GM23338 (cell line): ENCODE measurements around the gene CCL4L2. TPM values are rescaled to one million over a fixed set of nuclear protein-coding genes. Genes with fewer than 3 reads are reported as not detected.
"Not testable (repeated sequence)": the region's sequence is repeated elsewhere in the genome, so short reads cannot be mapped to it uniquely, and the experiment has no call there.

Experiments
- ATAC-seq: fragments of 200-7000 bp; cut with Tn5 transposase; 3 replicates; pipeline ENCODE4 v1.9.1; 2020
- DNase-seq: peaks from one replicate; pipeline ENCODE4 v3.0.0-alpha.2; 2015; ENCODE audit warnings: low spot score
- H2AFZ ChIP-seq: fragments of 200-600 bp; sonication (generic); 2 replicates; pipeline ENCODE4 v1.8.0; 2016; ENCODE audit warnings: antibody characterized with exemption, mild to moderate bottlenecking, moderate library complexity
- H3F3A ChIP-seq: fragments of 200-600 bp; sonication (generic); replicated peaks from 2 replicates; pipeline ENCODE4 v1.8.0; 2017; ENCODE audit warnings: antibody characterized with exemption, mixed run types, low read depth
- H3K27ac ChIP-seq: fragments of 200-600 bp; sonication (generic); 2 replicates; pipeline ENCODE4 v1.6.1; 2016; ENCODE audit warnings: low read depth
- H3K27me3 ChIP-seq: fragments of 200-600 bp; sonication (generic); 2 replicates; pipeline ENCODE4 v1.8.0; 2016; ENCODE audit warnings: mild to moderate bottlenecking, mixed run types, moderate library complexity; ENCODE audit not compliant: insufficient read depth
- H3K36me3 ChIP-seq: fragments of 200-600 bp; sonication (generic); 2 replicates; pipeline ENCODE4 v1.8.0; 2016; ENCODE audit warnings: mild to moderate bottlenecking; ENCODE audit not compliant: insufficient read depth
- H3K4me1 ChIP-seq: fragments of 200-600 bp; sonication (generic); 2 replicates; pipeline ENCODE4 v1.8.0; 2016; ENCODE audit warnings: mild to moderate bottlenecking, moderate library complexity; ENCODE audit not compliant: insufficient read depth
- H3K4me2 ChIP-seq: fragments of 200-600 bp; sonication (generic); 2 replicates; pipeline ENCODE4 v1.7.1; 2017; ENCODE audit warnings: mixed run types
- H3K4me3 ChIP-seq: fragments of 200-600 bp; sonication (generic); 2 replicates; pipeline ENCODE4 v1.6.1; 2016; ENCODE audit warnings: mixed run types
- H3K79me2 ChIP-seq: fragments of 200-600 bp; sonication (generic); replicated peaks from 2 replicates; pipeline ENCODE4 v1.8.0; 2017; ENCODE audit warnings: mild to moderate bottlenecking; ENCODE audit not compliant: insufficient read depth
- H3K9me2 ChIP-seq: fragments of 200-600 bp; sonication (generic); 2 replicates; pipeline ENCODE4 v1.8.0; 2017; ENCODE audit not compliant: insufficient read depth
- H4K20me1 ChIP-seq: fragments of 200-600 bp; sonication (generic); replicated peaks from 2 replicates; pipeline ENCODE4 v1.8.0; 2017; ENCODE audit warnings: mild to moderate bottlenecking; ENCODE audit not compliant: insufficient read depth
- H3K27ac Mint-ChIP-seq: 2 replicates; pipeline ENCODE4 v1.8.0; 2020; ENCODE audit warnings: inconsistent platforms, mild to moderate bottlenecking, moderate library complexity, mixed read lengths
- H3K27me3 Mint-ChIP-seq: 3 replicates; pipeline ENCODE4 v1.8.0; 2022; ENCODE audit warnings: low read depth, mild to moderate bottlenecking, moderate library complexity, mixed read lengths, inconsistent platforms; ENCODE audit not compliant: insufficient read depth, poor library complexity
- H3K36me3 Mint-ChIP-seq: 3 replicates; pipeline ENCODE4 v1.8.0; 2021; ENCODE audit warnings: low read depth, mild to moderate bottlenecking, inconsistent platforms, moderate library complexity, mixed read lengths
- H3K4me1 Mint-ChIP-seq: 3 replicates; pipeline ENCODE4 v1.8.0; 2020; ENCODE audit warnings: mild to moderate bottlenecking, inconsistent platforms, mixed read lengths
- H3K4me3 Mint-ChIP-seq: 3 replicates; pipeline ENCODE4 v1.8.0; 2021; ENCODE audit warnings: moderate library complexity, mild to moderate bottlenecking, inconsistent platforms, mixed read lengths
- H3K9me3 Mint-ChIP-seq: 3 replicates; pipeline ENCODE4 v1.8.0; 2020; ENCODE audit warnings: moderate library complexity, mild to moderate bottlenecking, inconsistent platforms, mixed read lengths
- long read RNA-seq: library from polyadenylated mRNA; unstranded; transcript quantifications from one replicate; pipeline ENCODE4 v2.0.0, GENCODE V29; 2020; ENCODE audit not compliant: unreplicated experiment
- polyA plus RNA-seq: library from polyadenylated mRNA; unstranded; fragments of >200 nt; fragmentation: Nextera tagmentation; extraction: Ambion mirVana; gene quantifications from 2 replicates; pipeline ENCODE4 v1.2.1, GENCODE V29; 2016
- total RNA-seq: library from RNA; depleted of rRNA; stranded (reverse); fragments of >200 nt; shearing (Covaris generic); gene quantifications from 2 replicates; pipeline ENCODE4 v1.2.3, GENCODE V29; 2014; rRNA removed

The CCL4L2 gene
- total RNA-seq (not detected in 2 replicates), polyA plus RNA-seq (not detected in 2 replicates)
- long read RNA-seq, result 0 reads

DNA sequence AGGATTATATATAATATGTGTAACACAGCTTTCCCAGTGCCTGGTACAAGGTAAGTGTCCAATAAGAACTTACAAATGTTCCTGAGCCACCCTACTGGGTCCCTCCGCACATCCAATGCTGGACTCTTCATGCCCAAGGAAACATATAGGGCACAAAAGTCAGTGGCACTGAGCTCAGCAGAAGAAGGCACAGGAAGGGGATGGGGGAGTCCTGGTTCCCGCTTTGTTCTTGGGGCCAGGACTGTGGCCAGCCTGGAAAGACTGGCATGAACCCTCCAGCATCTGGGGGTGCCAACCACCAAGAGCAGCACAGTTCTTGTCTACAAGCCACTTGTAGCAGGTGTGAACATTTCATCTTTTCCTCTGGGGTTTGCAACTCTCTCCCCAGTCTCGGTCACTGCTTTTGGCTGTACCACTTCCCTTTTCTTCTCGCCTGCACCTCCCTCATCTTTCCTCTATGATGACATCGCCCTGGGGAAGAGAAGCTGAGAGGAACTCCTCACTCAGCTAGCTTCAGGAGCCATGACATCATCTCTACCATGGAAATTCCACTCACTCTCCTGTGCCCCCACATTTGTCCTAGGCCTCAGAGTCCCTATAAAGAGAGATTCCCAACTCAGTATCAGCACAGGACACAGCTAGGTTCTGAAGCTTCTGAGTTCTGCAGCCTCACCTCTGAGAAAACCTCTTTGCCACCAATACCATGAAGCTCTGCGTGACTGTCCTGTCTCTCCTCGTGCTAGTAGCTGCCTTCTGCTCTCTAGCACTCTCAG, at the start of gene CCL4L2:
CCL4L2 (plus strand) TSS at position 625 of the 773 bp plus-strand sequence.
- H3K4me3 Mint-ChIP-seq, H4K20me1 ChIP-seq, H3K9me3 Mint-ChIP-seq, H3K27ac Mint-ChIP-seq, ATAC-seq, H3K27me3 ChIP-seq, H3K36me3 Mint-ChIP-seq, DNase-seq, H3K4me2 ChIP-seq, H3K4me3 ChIP-seq, H3F3A ChIP-seq, H3K27me3 Mint-ChIP-seq, H3K4me1 ChIP-seq, H3K36me3 ChIP-seq, H3K79me2 ChIP-seq, H2AFZ ChIP-seq, H3K27ac ChIP-seq, H3K9me2 ChIP-seq: not testable (repeated sequence)
- H3K4me1 Mint-ChIP-seq, result peaks cover 10% of the 10 kb centered on the region; the same call in 2 of the 3 replicates

DNA sequence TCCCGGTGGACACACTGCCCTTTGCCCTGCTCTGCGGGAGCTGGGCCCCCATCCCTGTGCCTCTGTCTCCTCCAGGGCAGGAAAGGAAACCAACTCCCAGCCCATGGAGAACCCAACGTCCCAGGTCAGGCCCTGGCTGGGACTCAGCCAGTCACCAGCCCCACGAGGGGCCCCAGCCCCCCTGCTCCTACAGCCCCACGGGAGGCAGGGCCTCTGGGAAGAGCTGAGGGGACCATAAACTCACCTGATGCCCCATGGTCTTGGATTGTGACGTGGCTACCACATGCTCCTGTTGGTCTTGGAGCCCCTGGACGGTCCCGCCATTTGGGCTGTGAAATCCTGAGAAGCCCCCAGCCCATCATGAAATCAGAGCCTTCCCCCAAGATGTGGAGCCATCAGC, 42.0 kb upstream of the CCL4L2 start:
- H3K27ac ChIP-seq, H3K27ac Mint-ChIP-seq, H3K79me2 ChIP-seq, H3K4me1 Mint-ChIP-seq, ATAC-seq, H3K4me2 ChIP-seq, DNase-seq, H2AFZ ChIP-seq, H3K36me3 ChIP-seq, H3K36me3 Mint-ChIP-seq, H3K4me3 ChIP-seq, H4K20me1 ChIP-seq, H3K27me3 Mint-ChIP-seq, H3F3A ChIP-seq, H3K4me1 ChIP-seq, H3K9me3 Mint-ChIP-seq, H3K4me3 Mint-ChIP-seq, H3K9me2 ChIP-seq, H3K27me3 ChIP-seq: not testable (repeated sequence)

DNA sequence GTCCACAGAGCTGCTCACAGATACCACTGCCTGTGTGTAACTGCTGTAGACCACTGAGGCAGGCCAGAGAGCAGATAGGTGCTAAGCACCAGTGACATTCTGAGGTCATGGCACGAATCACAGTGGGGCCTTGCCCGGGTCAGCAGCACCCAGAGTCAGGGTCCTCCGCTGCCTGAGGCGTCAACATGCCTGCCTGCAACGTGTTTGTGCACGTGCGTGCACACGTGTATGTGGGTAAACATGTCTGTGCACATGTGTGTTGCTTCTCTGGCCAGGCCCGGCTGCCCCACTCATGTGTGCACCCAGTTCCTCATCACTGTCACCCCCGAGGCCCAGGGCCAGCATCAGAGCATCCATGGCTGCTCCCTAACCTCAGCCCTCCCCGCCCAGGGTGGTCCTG, 34.3 kb upstream of the CCL4L2 start, which contains the start of gene TBC1D3B:
TBC1D3B (minus strand) TSS at position 101 of the 400 bp plus-strand sequence. CDS start 1,586 bp downstream, outside the sequence.
- not testable (repeated sequence) for H3K36me3 ChIP-seq, H3K9me3 Mint-ChIP-seq, ATAC-seq, H3K36me3 Mint-ChIP-seq, H3K4me1 ChIP-seq, H4K20me1 ChIP-seq, H3K4me2 ChIP-seq, H3K4me3 ChIP-seq, H3K79me2 ChIP-seq, H3K4me3 Mint-ChIP-seq, H3K27me3 ChIP-seq, H2AFZ ChIP-seq, H3K27ac ChIP-seq, H3K4me1 Mint-ChIP-seq, DNase-seq, H3K27ac Mint-ChIP-seq, H3K27me3 Mint-ChIP-seq, H3F3A ChIP-seq, H3K9me2 ChIP-seq

- H3K36me3 ChIP-seq, H3K9me3 Mint-ChIP-seq, H4K20me1 ChIP-seq, H3K9me2 ChIP-seq, H3F3A ChIP-seq, H3K36me3 Mint-ChIP-seq, H3K79me2 ChIP-seq, DNase-seq, H3K4me1 ChIP-seq, H3K27ac ChIP-seq, H2AFZ ChIP-seq, ATAC-seq, H3K4me3 ChIP-seq, H3K4me2 ChIP-seq, H3K4me1 Mint-ChIP-seq, H3K27ac Mint-ChIP-seq: not testable (repeated sequence)
- peaks cover 30% of the 10 kb centered on the region for H3K27me3 Mint-ChIP-seq
- H3K4me3 Mint-ChIP-seq, result peak overlapping the region; percentile 83; the same call in 2 of the 3 replicates
- peaks cover 37% of the 10 kb centered on the region for H3K27me3 ChIP-seq
Measured at GRCh38 chr17:36181446-36182175, 29.3 kb upstream of the CCL4L2 start.
